ENCODE measurements around the gene ADCY5. TPM values are rescaled to one million over a fixed set of nuclear protein-coding genes. Genes with fewer than 3 reads are reported as not detected.
A peak's percentile ranks its signal among the peaks of the same experiment; 100 is the strongest.

The ADCY5 gene
- total and polyA plus RNA-seq, 10 donors = 1.7 to 20.6 (median 11.7) TPM

DNA sequence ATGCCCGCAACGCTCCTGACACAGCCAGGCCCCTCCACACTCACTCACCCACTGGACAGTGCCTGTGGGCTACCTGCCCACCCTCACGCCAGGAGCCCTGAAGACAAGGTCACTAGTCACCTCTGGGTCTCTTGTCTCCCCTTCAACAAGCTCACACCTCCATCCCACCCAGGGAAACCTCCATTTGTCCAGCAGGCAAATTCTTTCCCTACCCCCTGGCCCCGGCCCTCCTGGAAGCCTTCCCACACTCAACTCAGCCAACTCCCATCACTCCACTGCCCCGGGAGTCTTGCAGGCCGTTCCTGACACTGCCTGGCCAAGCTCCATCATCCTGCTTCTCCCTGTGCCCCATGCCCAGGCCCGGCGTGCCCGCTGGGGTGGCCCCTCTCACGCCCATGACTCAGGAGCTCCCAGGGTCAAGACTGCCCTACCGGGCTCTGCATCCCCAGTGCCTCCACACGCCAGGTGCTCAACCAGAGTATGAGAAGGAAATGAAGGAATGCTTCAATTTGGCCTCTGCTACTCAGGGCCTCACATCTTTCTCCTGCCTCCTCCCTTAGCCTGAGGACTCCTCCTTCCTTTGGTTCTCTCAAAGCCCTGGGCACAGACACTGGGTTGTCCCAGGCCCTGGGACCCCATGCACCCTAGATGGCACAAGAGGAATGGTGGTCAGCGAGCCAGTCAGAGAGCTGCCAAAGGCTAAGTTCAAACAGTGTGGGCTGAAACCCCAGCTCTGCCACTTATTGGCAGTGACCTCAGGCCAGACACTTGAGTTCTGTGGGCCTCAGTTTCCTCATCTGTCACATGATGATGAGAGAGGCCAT is 158.6 kb downstream of the ADCY5 start:
- intact Hi-C loops (cut with DNase I; ENCODE audit: low total_unique reads) = no loop called here
- 79 to 91% (median 86%) methylated on average over 12 to 13 of the region's 13 CpGs for WGBS, 5 donors
- DNase-seq = peak; percentile 47
- no peak overlapping the region for H3K27ac ChIP-seq
- no peaks in the 10 kb centered on the region for H3K9me3 ChIP-seq
- H3K27me3 ChIP-seq (replicated peaks in 1 of 7) = peaks cover 0 to 8% (median 0%) of the 10 kb centered on the region in 7 donors
- peaks cover 0 to 29% (median 0%) of the 10 kb centered on the region in 6 donors for H3K36me3 ChIP-seq
- H3K4me3 ChIP-seq = no peak overlapping the region
- TF ChIP-seq POLR2AphosphoS5 (IDR thresholded peaks at IDR 0.05) = no peak
- TF ChIP-seq, protein P1, sequence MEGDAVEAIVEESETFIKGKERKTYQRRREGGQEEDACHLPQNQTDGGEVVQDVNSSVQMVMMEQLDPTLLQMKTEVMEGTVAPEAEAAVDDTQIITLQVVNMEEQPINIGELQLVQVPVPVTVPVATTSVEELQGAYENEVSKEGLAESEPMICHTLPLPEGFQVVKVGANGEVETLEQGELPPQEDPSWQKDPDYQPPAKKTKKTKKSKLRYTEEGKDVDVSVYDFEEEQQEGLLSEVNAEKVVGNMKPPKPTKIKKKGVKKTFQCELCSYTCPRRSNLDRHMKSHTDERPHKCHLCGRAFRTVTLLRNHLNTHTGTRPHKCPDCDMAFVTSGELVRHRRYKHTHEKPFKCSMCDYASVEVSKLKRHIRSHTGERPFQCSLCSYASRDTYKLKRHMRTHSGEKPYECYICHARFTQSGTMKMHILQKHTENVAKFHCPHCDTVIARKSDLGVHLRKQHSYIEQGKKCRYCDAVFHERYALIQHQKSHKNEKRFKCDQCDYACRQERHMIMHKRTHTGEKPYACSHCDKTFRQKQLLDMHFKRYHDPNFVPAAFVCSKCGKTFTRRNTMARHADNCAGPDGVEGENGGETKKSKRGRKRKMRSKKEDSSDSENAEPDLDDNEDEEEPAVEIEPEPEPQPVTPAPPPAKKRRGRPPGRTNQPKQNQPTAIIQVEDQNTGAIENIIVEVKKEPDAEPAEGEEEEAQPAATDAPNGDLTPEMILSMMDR (IDR thresholded peaks at IDR 0.05 in 8 of 11, conservative IDR thresholded peaks at IDR 0.05 in 3 of 11) = no peak
- TF ChIP-seq POLR2A (IDR thresholded peaks at IDR 0.05) = no peak
- no peaks in the 10 kb centered on the region for H3K4me1 ChIP-seq

DNA sequence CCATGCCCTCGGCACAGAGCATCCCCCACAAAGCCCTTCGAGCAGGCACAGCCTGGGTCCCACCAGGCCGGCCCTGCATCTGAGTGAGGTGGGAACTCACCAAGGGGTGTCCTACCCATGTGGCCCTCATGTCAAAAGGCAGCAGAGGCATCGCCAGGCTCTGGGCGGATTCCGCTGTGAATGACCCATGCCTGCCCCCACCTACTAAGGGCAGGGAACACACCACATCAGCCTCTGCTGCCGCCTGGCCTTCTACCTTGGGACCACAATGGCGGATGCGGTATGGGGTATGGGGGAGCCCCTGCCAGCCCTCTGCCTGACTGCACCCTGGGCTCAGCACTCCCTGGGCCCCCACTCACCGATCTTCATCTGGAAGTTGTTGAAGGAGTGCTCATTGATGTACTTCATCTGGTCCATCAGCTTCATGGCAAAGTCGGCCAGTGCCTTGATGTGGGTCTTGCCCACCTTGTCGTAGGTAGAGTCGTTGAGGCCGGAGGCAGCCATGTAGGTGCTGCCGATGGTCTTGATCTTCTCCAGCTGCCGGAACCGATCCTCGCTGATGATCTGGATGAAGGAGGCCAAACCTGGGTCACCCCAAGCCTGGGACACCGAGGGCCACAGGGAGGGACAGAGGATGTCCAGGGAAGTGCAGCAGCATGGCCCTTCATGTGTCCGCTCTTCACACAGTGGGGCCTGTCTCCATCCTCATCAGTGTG is 159.3 kb downstream of the ADCY5 start:
- 83 to 95% (median 92%) methylated on average over 11 to 20 of the region's 20 CpGs for WGBS, 5 donors
- intact Hi-C loops (cut with DNase I; ENCODE audit: low total_unique reads) = no loop called here
- no peak for TF ChIP-seq POLR2AphosphoS5 (IDR thresholded peaks at IDR 0.05)
- no peaks in the 10 kb centered on the region for H3K9me3 ChIP-seq
- no peak overlapping the region for H3K4me3 ChIP-seq
- no peak overlapping the region for H3K27ac ChIP-seq
- no peak for DNase-seq
- H3K36me3 ChIP-seq = peaks cover 0 to 34% (median 0%) of the 10 kb centered on the region in 6 donors
- H3K4me1 ChIP-seq = no peaks in the 10 kb centered on the region
- H3K27me3 ChIP-seq (replicated peaks in 1 of 7) = peaks cover 0 to 8% (median 0%) of the 10 kb centered on the region in 7 donors

DNA sequence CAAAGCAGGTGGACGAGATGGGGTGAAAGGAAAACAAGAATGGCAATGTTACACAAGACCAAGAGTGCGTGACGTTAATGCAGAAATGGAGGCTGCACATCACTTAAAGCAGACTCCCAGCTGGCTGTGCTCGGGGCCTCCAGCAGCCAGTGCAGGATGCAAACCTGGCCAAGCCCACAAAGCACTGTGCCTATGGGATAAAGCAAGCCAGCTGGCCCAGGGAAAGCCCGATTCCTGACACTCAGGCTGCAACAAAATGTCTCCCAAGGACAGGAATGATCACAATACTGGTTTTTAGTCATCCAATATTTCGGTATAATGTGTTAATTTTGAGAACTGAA is 161.0 kb downstream of the ADCY5 start:
- 68 to 87% (median 77%) methylated on average over 6 of the region's 6 CpGs for WGBS, 5 donors
- no peak overlapping the region for H3K27ac ChIP-seq
- H3K9me3 ChIP-seq = no peaks in the 10 kb centered on the region
- TF ChIP-seq, protein P1 (IDR thresholded peaks at IDR 0.05 in 8 of 11, conservative IDR thresholded peaks at IDR 0.05 in 3 of 11) = no peak
- TF ChIP-seq POLR2AphosphoS5 (IDR thresholded peaks at IDR 0.05) = no peak
- no peak for TF ChIP-seq POLR2A (IDR thresholded peaks at IDR 0.05)
- no peak for DNase-seq
- intact Hi-C loops (cut with DNase I; ENCODE audit: low total_unique reads) = no loop called here
- no peak overlapping the region for H3K4me3 ChIP-seq
- H3K36me3 ChIP-seq = peaks cover 0 to 42% (median 0%) of the 10 kb centered on the region in 6 donors
- H3K4me1 ChIP-seq = peaks cover 0 to 4% (median 0%) of the 10 kb centered on the region in 6 donors
- H3K27me3 ChIP-seq (replicated peaks in 1 of 7) = peaks cover 0 to 4% (median 0%) of the 10 kb centered on the region in 7 donors

DNA sequence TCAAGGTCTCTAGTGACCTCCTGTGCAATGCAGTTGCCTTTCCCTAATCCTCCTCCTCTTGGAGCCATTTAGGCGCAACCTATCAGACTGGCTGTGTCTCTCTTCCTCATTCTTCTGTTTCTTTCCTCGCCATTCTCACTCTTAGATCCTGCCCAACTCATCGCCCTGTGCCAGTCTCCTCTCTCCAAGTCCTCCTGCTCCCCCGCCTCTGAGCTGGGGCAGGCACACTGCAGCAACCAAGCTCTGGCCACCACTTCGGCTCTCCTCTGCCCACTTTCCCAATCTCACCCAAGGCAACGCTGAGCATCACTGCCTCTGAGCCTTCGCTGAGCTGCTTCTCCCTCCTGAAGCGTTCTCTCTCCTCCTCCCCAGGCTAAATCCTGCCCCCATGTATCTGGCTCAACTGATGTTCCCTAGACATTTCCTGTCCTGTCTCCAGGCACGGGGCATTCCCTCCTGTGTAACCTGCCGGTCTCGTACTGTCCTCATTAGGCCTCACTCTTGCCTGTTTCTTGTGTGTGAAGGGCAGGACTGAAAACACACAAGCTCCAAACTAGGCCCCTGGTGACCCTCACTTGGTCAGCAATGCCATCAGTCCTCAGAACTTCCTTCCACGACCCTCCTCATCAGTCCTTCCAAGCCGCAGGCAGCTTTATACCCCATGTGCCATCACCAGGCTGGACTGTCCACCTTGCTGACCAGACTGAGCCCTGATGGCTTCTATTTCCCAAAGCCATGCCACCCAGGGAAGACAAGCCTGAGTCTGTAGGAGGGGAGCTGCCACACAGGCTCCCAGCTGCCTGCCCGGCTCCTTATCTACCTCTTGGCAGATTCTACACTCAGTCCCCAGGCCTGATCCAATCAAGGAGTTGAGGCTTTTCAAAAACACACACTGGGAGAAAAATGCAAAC is 161.6 kb downstream of the ADCY5 start:
- WGBS, 5 donors = 86 to 92% (median 88%) methylated on average over 14 of the region's 14 CpGs
- TF ChIP-seq POLR2A (IDR thresholded peaks at IDR 0.05) (no peak), POLR2AphosphoS5 (IDR thresholded peaks at IDR 0.05) (no peak)
- TF ChIP-seq, protein P1 (IDR thresholded peaks at IDR 0.05 in 8 of 11, conservative IDR thresholded peaks at IDR 0.05 in 3 of 11) = no peak
- Histone ChIP-seq H3K27me3 (replicated peaks in 1 of 7) (no peaks in the 10 kb centered on the region), H3K4me1 (peaks cover 0 to 4% (median 0%) of the 10 kb centered on the region in 6 donors), H3K27ac (no peak overlapping the region), H3K9me3 (no peaks in the 10 kb centered on the region), H3K36me3 (peaks cover 0 to 46% (median 0%) of the 10 kb centered on the region in 6 donors), H3K4me3 (no peak overlapping the region)
- intact Hi-C loops (cut with DNase I; ENCODE audit: low total_unique reads) = no loop called here
- no peak for DNase-seq

Data from spleen (tissue), 11 donors.